ENCODE data around the gene PPP2R5C. TPM values are rescaled to one million over a fixed set of nuclear protein-coding genes. Genes with fewer than 3 reads are reported as not detected.
A peak's percentile ranks its signal among the peaks of the same experiment; 100 is the strongest.

Gene PPP2R5C
- total RNA-seq, 2 donors from 2014 or later = 232 to 283 TPM

DNA sequence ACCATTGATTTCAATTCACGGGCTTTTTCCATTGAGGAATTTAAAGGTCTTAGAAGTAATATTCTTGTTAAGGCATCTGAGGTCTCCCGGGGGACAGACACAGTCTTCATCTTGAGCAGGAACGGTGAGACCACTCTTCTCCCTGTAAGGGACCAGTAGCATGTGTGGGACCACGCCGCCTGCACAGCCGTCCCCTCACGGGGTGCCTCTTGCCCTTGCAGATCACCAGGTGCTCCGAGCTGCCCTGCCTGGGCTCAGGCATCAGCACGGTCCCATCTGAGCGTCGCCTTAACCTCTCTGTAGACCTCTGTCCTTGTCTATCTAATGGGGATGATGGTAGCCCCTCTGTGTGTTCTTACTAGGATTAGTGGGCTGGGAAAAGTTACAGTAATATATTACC is 74.1 kb downstream of the PPP2R5C start:
- Mint-ChIP-seq H3K9me3 (no peaks in the 10 kb centered on the region), H3K36me3 (ENCODE audit: low read depth) (peaks cover 86% of the 10 kb centered on the region), H3K4me1 (peaks cover 51% of the 10 kb centered on the region), H3K27ac (peak overlapping the region; percentile 69), H3K4me3 (peak overlapping the region; percentile 88), H3K27me3 (no peaks in the 10 kb centered on the region)
- ATAC-seq (replicated peaks) = no peak

GRCh38 chr14:101836135-101836534 is 74.6 kb downstream of the PPP2R5C start:
- Mint-ChIP-seq H3K4me3 (peak overlapping the region; percentile 88), H3K27ac (peak overlapping the region; percentile 66), H3K36me3 (ENCODE audit: low read depth) (peaks cover 86% of the 10 kb centered on the region), H3K4me1 (peaks cover 57% of the 10 kb centered on the region), H3K27me3 (no peaks in the 10 kb centered on the region), H3K9me3 (no peaks in the 10 kb centered on the region)
- ATAC-seq (replicated peaks) = peak; percentile 68

DNA sequence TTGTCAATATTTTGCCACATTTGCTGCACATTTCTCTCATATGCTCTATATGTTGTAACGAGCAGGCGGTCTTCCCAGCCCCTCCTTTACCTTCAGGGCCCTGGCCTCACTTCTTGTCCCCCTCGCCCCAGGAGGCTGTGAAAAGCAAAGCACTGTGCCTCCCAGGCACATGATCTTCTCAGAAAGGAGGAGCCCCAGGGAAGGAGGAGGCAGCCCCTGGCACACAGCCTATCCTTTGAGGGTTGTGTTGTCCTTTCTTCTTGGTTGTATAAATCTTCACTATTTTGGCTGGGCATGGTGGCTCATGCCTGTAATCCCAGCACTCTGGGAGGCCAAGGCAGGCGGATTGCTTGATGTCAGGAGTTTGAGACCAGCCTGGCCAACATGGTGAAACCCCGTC is 77.0 kb downstream of the PPP2R5C start:
- Mint-ChIP-seq H3K27ac (peak overlapping the region; percentile 79), H3K9me3 (no peaks in the 10 kb centered on the region), H3K36me3 (ENCODE audit: low read depth) (peaks cover 71% of the 10 kb centered on the region), H3K27me3 (no peaks in the 10 kb centered on the region), H3K4me1 (peaks cover 67% of the 10 kb centered on the region), H3K4me3 (peak overlapping the region; percentile 88)
- ATAC-seq (replicated peaks) = no peak

DNA sequence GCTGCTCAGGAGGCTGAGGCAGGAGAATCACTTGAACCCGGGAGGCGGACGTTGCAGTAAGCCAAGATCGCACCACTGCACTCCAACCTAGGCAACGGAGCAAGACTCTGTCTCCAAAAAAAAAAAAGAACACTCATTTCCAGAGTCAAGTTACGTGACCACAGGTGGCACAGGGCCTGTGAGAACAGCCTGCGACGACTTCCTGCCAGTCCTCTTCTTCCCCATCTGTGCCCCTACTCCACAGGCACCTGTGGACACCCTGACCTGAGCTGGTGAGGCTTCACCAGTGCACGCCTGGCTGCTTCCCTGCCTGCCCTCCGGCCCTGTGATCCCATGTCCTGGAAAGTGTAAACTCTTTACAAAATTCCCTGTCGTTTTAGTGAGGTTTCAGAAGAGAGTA is 77.7 kb downstream of the PPP2R5C start:
- no peaks in the 10 kb centered on the region for H3K9me3 Mint-ChIP-seq
- ATAC-seq (replicated peaks) = peak; percentile 76
- peak overlapping the region; percentile 79 for H3K27ac Mint-ChIP-seq
- peaks cover 71% of the 10 kb centered on the region for H3K36me3 Mint-ChIP-seq (ENCODE audit: low read depth)
- peak overlapping the region; percentile 88 for H3K4me3 Mint-ChIP-seq
- peaks cover 74% of the 10 kb centered on the region for H3K4me1 Mint-ChIP-seq
- no peaks in the 10 kb centered on the region for H3K27me3 Mint-ChIP-seq

DNA sequence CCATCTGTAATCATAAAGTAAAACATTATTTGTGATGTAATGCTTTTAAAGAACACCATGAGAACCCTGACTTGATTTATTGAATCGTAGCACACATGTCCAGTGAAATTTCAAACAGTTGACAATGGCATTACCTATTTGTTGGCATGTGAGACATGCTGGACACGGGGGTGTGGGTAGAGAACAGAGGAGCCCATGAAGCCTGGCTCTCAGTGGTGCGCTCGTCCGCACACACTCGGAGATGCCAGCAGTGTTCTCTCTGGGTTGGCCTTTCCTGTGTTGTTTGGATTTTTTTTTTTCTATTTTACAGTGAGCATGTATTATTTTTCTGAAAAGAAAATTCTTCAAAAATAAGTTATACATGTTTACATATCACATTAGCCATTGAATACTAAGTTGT is 78.2 kb downstream of the PPP2R5C start:
- Mint-ChIP-seq H3K9me3 (no peaks in the 10 kb centered on the region), H3K27me3 (no peaks in the 10 kb centered on the region), H3K4me3 (peak overlapping the region; percentile 88), H3K36me3 (ENCODE audit: low read depth) (peaks cover 71% of the 10 kb centered on the region), H3K27ac (peak overlapping the region; percentile 79), H3K4me1 (peaks cover 78% of the 10 kb centered on the region)
- ATAC-seq (replicated peaks) = no peak

GRCh38 chr14:101840649-101841369 is 79.3 kb downstream of the PPP2R5C start:
- Mint-ChIP-seq H3K27ac (peak overlapping the region; percentile 79), H3K4me1 (peaks cover 79% of the 10 kb centered on the region), H3K4me3 (peak overlapping the region; percentile 88), H3K9me3 (no peaks in the 10 kb centered on the region), H3K27me3 (no peaks in the 10 kb centered on the region), H3K36me3 (ENCODE audit: low read depth) (peaks cover 72% of the 10 kb centered on the region)
- ATAC-seq (replicated peaks) = no peak

DNA sequence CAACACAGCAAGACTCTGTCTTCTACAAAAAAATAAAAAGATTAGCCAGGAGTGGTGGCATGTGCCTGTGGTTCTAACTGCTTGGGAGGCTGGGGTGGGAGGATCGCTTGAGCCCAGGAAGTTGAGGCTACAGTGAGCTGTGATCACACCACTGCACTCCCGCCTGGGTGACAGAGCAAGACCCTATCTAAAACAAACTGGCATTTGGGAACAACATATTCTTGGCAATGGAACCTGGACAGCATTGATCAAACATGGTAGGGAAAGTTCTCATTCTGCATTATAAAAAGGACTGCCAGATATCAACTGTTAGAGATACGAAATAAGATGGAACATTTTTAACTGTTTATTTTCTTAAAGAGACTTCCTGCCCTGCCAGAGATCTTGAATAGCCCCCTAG is 81.5 kb downstream of the PPP2R5C start:
- no peaks in the 10 kb centered on the region for H3K9me3 Mint-ChIP-seq
- peaks cover 77% of the 10 kb centered on the region for H3K4me1 Mint-ChIP-seq
- peaks cover 78% of the 10 kb centered on the region for H3K36me3 Mint-ChIP-seq (ENCODE audit: low read depth)
- peak overlapping the region; percentile 78 for H3K27ac Mint-ChIP-seq
- H3K4me3 Mint-ChIP-seq = peak overlapping the region; percentile 70
- H3K27me3 Mint-ChIP-seq = no peaks in the 10 kb centered on the region
- no peak for ATAC-seq (replicated peaks)

- H3K36me3 Mint-ChIP-seq (ENCODE audit: low read depth) = peaks cover 78% of the 10 kb centered on the region
Measured at GRCh38 chr14:101843665-101844064, 82.2 kb downstream of the PPP2R5C start.

DNA sequence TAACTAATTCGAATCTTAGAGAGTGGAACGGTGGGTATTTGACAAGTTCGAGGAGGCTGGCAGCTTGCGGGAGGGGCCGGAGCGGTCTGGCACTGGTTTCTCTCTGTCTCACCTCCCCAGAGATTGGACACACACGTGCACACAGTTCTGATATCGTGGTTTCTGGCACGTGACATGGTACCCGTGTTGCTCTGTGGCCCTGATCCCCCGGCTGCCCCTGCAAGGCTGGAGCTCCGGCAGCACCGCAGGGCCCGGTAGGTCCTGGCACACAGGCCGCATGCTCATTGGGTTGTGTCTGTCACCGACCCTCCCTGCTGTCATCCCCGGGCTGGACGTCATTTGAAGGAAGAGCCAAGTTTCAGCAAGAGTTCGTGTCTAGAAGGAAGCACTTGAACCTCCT is 82.7 kb downstream of the PPP2R5C start:
- no peaks in the 10 kb centered on the region for H3K9me3 Mint-ChIP-seq
- peak overlapping the region; percentile 70 for H3K4me3 Mint-ChIP-seq
- ATAC-seq (replicated peaks) = no peak
- peaks cover 79% of the 10 kb centered on the region for H3K4me1 Mint-ChIP-seq
- H3K36me3 Mint-ChIP-seq (ENCODE audit: low read depth) = peaks cover 81% of the 10 kb centered on the region
- peak overlapping the region; percentile 78 for H3K27ac Mint-ChIP-seq
- H3K27me3 Mint-ChIP-seq = no peaks in the 10 kb centered on the region

More at GRCh38 chr14:101843665-101844064, 82.2 kb downstream of the PPP2R5C start:
- ATAC-seq (replicated peaks) = peak; percentile 58
- peaks cover 75% of the 10 kb centered on the region for H3K4me1 Mint-ChIP-seq
- H3K27ac Mint-ChIP-seq = peak overlapping the region; percentile 78
- H3K9me3 Mint-ChIP-seq = no peaks in the 10 kb centered on the region
- H3K27me3 Mint-ChIP-seq = no peaks in the 10 kb centered on the region
- H3K4me3 Mint-ChIP-seq = peak overlapping the region; percentile 70

- no peaks in the 10 kb centered on the region for H3K27me3 Mint-ChIP-seq
- H3K4me3 Mint-ChIP-seq = peak overlapping the region; percentile 70
- H3K9me3 Mint-ChIP-seq = no peaks in the 10 kb centered on the region
- peaks cover 79% of the 10 kb centered on the region for H3K36me3 Mint-ChIP-seq (ENCODE audit: low read depth)
- peak overlapping the region; percentile 78 for H3K27ac Mint-ChIP-seq
- ATAC-seq (replicated peaks) = peak; percentile 32
- peaks cover 80% of the 10 kb centered on the region for H3K4me1 Mint-ChIP-seq
Measured at GRCh38 chr14:101844751-101845150, 83.2 kb downstream of the PPP2R5C start.

DNA sequence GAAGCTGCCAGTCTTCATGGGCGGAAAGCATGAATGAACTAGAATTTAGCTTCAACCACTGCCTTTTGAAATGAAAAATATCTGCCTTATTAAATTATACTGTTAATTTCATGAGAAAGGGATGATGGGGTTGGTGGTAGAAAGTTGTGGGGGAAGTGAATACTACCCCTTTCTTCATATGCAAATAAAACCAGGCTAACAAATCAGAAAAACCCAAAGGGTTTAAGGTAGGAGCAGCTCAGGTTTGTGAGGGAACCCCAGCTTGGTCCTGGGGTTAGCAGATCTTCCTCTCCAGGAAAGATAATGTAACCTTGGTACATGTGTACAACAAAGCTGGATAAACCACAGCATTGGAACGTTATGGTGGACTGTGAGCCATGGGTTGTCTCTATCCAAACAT is 84.0 kb downstream of the PPP2R5C start:
- Mint-ChIP-seq H3K4me3 (peak overlapping the region; percentile 70), H3K9me3 (no peaks in the 10 kb centered on the region), H3K4me1 (peaks cover 82% of the 10 kb centered on the region), H3K27me3 (no peaks in the 10 kb centered on the region), H3K36me3 (ENCODE audit: low read depth) (peaks cover 79% of the 10 kb centered on the region), H3K27ac (peak overlapping the region; percentile 78)
- no peak for ATAC-seq (replicated peaks)

- Mint-ChIP-seq H3K27me3 (no peaks in the 10 kb centered on the region), H3K36me3 (ENCODE audit: low read depth) (peaks cover 77% of the 10 kb centered on the region), H3K9me3 (no peaks in the 10 kb centered on the region), H3K4me3 (peak overlapping the region; percentile 70), H3K27ac (peak overlapping the region; percentile 78), H3K4me1 (peaks cover 79% of the 10 kb centered on the region)
- ATAC-seq (replicated peaks) = peak; percentile 62
Measured at GRCh38 chr14:101845896-101846295, 84.4 kb downstream of the PPP2R5C start.

DNA sequence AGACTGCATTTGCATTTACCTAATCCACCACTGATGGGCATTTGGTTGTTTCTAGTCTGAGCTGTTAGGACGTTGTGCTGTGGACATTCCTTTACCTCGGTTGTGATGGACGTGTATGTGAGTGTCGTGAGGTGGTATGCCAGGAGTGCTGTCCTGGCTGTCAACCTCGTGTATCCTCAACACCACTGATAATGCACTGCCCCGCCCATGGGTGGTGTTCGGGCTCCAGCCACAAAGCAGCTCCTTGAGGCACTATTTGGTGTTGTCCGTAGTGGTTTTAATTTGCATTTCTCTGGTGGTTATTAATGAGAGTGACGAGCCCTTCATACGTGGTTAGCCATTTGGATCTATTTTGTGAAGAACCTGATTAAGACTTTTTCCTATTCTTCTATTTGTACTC is 87.6 kb downstream of the PPP2R5C start:
- no peaks in the 10 kb centered on the region for H3K9me3 Mint-ChIP-seq
- no peak for ATAC-seq (replicated peaks)
- H3K4me3 Mint-ChIP-seq = peak overlapping the region; percentile 70
- no peaks in the 10 kb centered on the region for H3K27me3 Mint-ChIP-seq
- peaks cover 60% of the 10 kb centered on the region for H3K4me1 Mint-ChIP-seq
- H3K27ac Mint-ChIP-seq = peak overlapping the region; percentile 54
- H3K36me3 Mint-ChIP-seq (ENCODE audit: low read depth) = peaks cover 67% of the 10 kb centered on the region

DNA sequence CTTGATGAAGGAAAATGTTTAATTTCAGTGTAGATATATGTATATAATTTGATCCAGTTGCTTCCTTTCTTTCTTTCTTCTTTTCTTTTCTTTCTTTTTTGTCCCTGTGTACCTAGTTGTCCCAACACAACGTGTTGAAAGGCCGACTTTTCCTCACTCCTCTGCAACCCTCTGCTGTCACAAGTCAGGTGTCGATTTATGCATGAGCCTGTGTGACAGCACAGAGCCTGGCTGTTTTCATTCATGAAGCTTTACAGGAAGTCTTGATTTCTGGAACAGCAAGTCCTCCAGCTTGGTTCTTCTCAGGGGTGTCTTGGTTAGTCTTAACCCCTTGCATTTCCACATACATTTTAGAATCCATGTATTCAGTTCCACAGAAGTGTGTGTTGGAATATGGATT is 88.1 kb downstream of the PPP2R5C start:
- no peaks in the 10 kb centered on the region for H3K9me3 Mint-ChIP-seq
- peak overlapping the region; percentile 70 for H3K4me3 Mint-ChIP-seq
- H3K4me1 Mint-ChIP-seq = peaks cover 60% of the 10 kb centered on the region
- ATAC-seq (replicated peaks) = no peak
- peaks cover 62% of the 10 kb centered on the region for H3K36me3 Mint-ChIP-seq (ENCODE audit: low read depth)
- peak overlapping the region; percentile 54 for H3K27ac Mint-ChIP-seq
- H3K27me3 Mint-ChIP-seq = no peaks in the 10 kb centered on the region

GRCh38 chr14:101851183-101851582 is 89.7 kb downstream of the PPP2R5C start:
- no peak for ATAC-seq (replicated peaks)
- H3K4me3 Mint-ChIP-seq = no peak overlapping the region
- no peaks in the 10 kb centered on the region for H3K27me3 Mint-ChIP-seq
- H3K9me3 Mint-ChIP-seq = no peaks in the 10 kb centered on the region
- H3K27ac Mint-ChIP-seq = no peak overlapping the region
- H3K36me3 Mint-ChIP-seq (ENCODE audit: low read depth) = peaks cover 59% of the 10 kb centered on the region
- peaks cover 55% of the 10 kb centered on the region for H3K4me1 Mint-ChIP-seq

Measured in activated T-helper 17 cell treated with anti-CD3 and anti-CD28 coated beads, Interleukin-2, amount 50 U/mL, for 72 hours (primary cell).